GM19193 (cell line): ENCODE results near the gene HIGD1C.

Experiments
- POLR2A ChIP-seq: IDR thresholded peaks from 4 replicates; pipeline ENCODE4 v1.6.1; 2011; ENCODE audit not compliant: insufficient read depth, insufficient read length; ENCODE audit errors: extremely low read depth

Gene HIGD1C

GRCh38 chr12:50929831-50930230, 22.5 kb upstream of the HIGD1C start:
- TF ChIP-seq POLR2A = no peak

- TF ChIP-seq POLR2A = no peak
Observed at GRCh38 chr12:50932787-50933280, 19.5 kb upstream of the HIGD1C start.

GRCh38 chr12:50933459-50934124, 18.8 kb upstream of the HIGD1C start:
- TF ChIP-seq POLR2A = no peak

- no peak for TF ChIP-seq POLR2A
Observed at GRCh38 chr12:50934371-50934851, 17.9 kb upstream of the HIGD1C start.

- no peak for TF ChIP-seq POLR2A
Observed at GRCh38 chr12:50934981-50935807, 17.1 kb upstream of the HIGD1C start.

GRCh38 chr12:50936821-50937530, 15.4 kb upstream of the HIGD1C start:
- no peak for TF ChIP-seq POLR2A

GRCh38 chr12:50937653-50938052, 14.7 kb upstream of the HIGD1C start:
- no peak for TF ChIP-seq POLR2A

GRCh38 chr12:50947933-50948626, 4.3 kb upstream of the HIGD1C start:
- no peak for TF ChIP-seq POLR2A

GRCh38 chr12:50948798-50949197, 3.5 kb upstream of the HIGD1C start:
- no peak for TF ChIP-seq POLR2A

- TF ChIP-seq POLR2A = no peak
Observed at GRCh38 chr12:50949801-50950302, 2.5 kb upstream of the HIGD1C start.

- no peak for TF ChIP-seq POLR2A
Observed at GRCh38 chr12:50951112-50951511, 1.2 kb upstream of the HIGD1C start.

GRCh38 chr12:50953047-50953446, 703 bp downstream of the HIGD1C start:
- no peak for TF ChIP-seq POLR2A

GRCh38 chr12:50955288-50955687, 2.9 kb downstream of the HIGD1C start:
- TF ChIP-seq POLR2A = no peak

GRCh38 chr12:50955697-50956096, 3.4 kb downstream of the HIGD1C start:
- no peak for TF ChIP-seq POLR2A
